Body of pancreas (tissue), 4 donors: ENCODE results near the gene COBL.

ENCODE experiments used
- CTCF ChIP-seq, 7 experiments: fragments of 450-650 bp in 4 of 7; fragments of 200-600 bp in 3 of 7; sonication (generic) in 3 of 7; IDR thresholded peaks; one replicate each; pipeline ENCODE4 v1.5.1; 2016 to 2019; ENCODE audit warnings: antibody characterized with exemption in 7 of 7
- POLR2A ChIP-seq, 3 donors: fragments of 450-650 bp; IDR thresholded peaks; one replicate each; pipeline ENCODE4 v1.6.1; 2016; ENCODE audit warnings: antibody characterized with exemption in 3 of 3, mild to moderate bottlenecking in 2 of 3

- TF ChIP-seq CTCF (IDR thresholded peaks at IDR 0.05) (no peak), POLR2A (IDR thresholded peaks at IDR 0.05) (no peak)
Measured at GRCh38 chr7:51237446-51238133, 79.0 kb downstream of the COBL start.
